ENCODE results near the gene CYP21A2.
"Not testable (repeated sequence)": the region's sequence is repeated elsewhere in the genome, so short reads cannot be mapped to it uniquely, and the experiment has no call there.

GRCh38 chr6:32049736-32050135 is 11.5 kb downstream of the CYP21A2 start:
- not testable (repeated sequence) for TF ChIP-seq CTCF, POLR2AphosphoS5 (IDR thresholded peaks at IDR 0.05)

Data from prostate gland (tissue), 2 donors.